Body of pancreas (tissue), 4 donors: ENCODE results near the gene THOC1. TPM values are rescaled to one million over a fixed set of nuclear protein-coding genes. Genes with fewer than 3 reads are reported as not detected.

Experiments
- ATAC-seq: fragments of 150-250 bp; one replicate; pipeline ENCODE4 v1.9.1; 2016
- DNase-seq, 4 donors: peaks; one replicate each; pipeline ENCODE4 v3.0.0-alpha.2; 2019
- H3K27ac ChIP-seq, 4 donors: fragments of 200-600 bp; sonication (generic); 1 replicate in 3 of 4; 2 replicates in 1 of 4; pipeline versions ENCODE4 v1.5.1 to v1.6.1; 2016 to 2019; ENCODE audit warnings: mild to moderate bottlenecking in 1 of 4, mixed read lengths in 1 of 4, moderate library complexity in 1 of 4
- H3K27me3 ChIP-seq, 2 donors: fragments of 200-600 bp; sonication (generic); one replicate each; pipeline ENCODE4 v1.6.0; 2016; ENCODE audit warnings: mild to moderate bottlenecking in 1 of 2
- H3K36me3 ChIP-seq, 2 donors: fragments of 200-600 bp; sonication (generic); replicated peaks in 1 of 2; 2 replicates each; pipeline ENCODE4 v1.5.1; 2016; ENCODE audit warnings: low read depth in 2 of 2; ENCODE audit not compliant: insufficient read depth in 1 of 2
- H3K4me1 ChIP-seq: fragments of 200-600 bp; sonication (generic); one replicate; pipeline ENCODE4 v1.6.0; 2016
- H3K4me3 ChIP-seq, 2 donors: fragments of 200-600 bp; sonication (generic); 1 replicate in 1 of 2; 2 replicates in 1 of 2; pipeline ENCODE4 v1.5.1; 2016 to 2019
- H3K9me3 ChIP-seq, 3 donors: fragments of 200-600 bp; sonication (generic); 1 replicate in 2 of 3; 2 replicates in 1 of 3; pipeline ENCODE4 v1.5.1; 2016
- POLR2A ChIP-seq, 3 donors: fragments of 450-650 bp; IDR thresholded peaks; one replicate each; pipeline ENCODE4 v1.6.1; 2016; ENCODE audit warnings: antibody characterized with exemption in 3 of 3, mild to moderate bottlenecking in 2 of 3
- WGBS, 2 donors: methylation state at CpG; one replicate each; pipeline ENCODE4 v1.1.5; 2017; 5-methylcytosine and 5-hydroxymethylcytosine counted together
- intact Hi-C: fragments of 100-400 bp; cut with DNase I; formaldehyde crosslinking; loops from one replicate; pipeline ENCODE4 v1.15.1; 2023
- total RNA-seq, 2 donors: library from RNA; depleted of rRNA; stranded (reverse); fragments of >200 nt; gene quantifications; one replicate each; pipeline ENCODE4 v1.1.0, GENCODE V29; 2016
- TF ChIP-seq, protein P1 (sequence below), 7 experiments: fragments of 450-650 bp in 4 of 7; fragments of 200-600 bp in 3 of 7; sonication (generic) in 3 of 7; IDR thresholded peaks; one replicate each; pipeline ENCODE4 v1.5.1; 2016 to 2019; ENCODE audit warnings: antibody characterized with exemption in 7 of 7

THOC1 gene
- total RNA-seq, 2 donors from 2014 or later: 21.8 to 36.6 TPM

GRCh38 chr18:285817-286216 lies 18.0 kb upstream of the THOC1 start:
- intact Hi-C loops: no loop called here
- H3K36me3 ChIP-seq: no peaks in the 10 kb centered on the region
- H3K4me1 ChIP-seq: no peaks in the 10 kb centered on the region
- H3K9me3 ChIP-seq: no peaks in the 10 kb centered on the region
- no peak for DNase-seq
- H3K4me3 ChIP-seq: no peak overlapping the region
- 71 to 75% methylated on average over 6 of the region's 6 CpGs for WGBS, 2 donors
- TF ChIP-seq POLR2A (IDR thresholded peaks at IDR 0.05): no peak
- TF ChIP-seq, protein P1, sequence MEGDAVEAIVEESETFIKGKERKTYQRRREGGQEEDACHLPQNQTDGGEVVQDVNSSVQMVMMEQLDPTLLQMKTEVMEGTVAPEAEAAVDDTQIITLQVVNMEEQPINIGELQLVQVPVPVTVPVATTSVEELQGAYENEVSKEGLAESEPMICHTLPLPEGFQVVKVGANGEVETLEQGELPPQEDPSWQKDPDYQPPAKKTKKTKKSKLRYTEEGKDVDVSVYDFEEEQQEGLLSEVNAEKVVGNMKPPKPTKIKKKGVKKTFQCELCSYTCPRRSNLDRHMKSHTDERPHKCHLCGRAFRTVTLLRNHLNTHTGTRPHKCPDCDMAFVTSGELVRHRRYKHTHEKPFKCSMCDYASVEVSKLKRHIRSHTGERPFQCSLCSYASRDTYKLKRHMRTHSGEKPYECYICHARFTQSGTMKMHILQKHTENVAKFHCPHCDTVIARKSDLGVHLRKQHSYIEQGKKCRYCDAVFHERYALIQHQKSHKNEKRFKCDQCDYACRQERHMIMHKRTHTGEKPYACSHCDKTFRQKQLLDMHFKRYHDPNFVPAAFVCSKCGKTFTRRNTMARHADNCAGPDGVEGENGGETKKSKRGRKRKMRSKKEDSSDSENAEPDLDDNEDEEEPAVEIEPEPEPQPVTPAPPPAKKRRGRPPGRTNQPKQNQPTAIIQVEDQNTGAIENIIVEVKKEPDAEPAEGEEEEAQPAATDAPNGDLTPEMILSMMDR (IDR thresholded peaks at IDR 0.05): no peak
- ATAC-seq: no peak
- no peaks in the 10 kb centered on the region for H3K27me3 ChIP-seq
- no peak overlapping the region for H3K27ac ChIP-seq

DNA sequence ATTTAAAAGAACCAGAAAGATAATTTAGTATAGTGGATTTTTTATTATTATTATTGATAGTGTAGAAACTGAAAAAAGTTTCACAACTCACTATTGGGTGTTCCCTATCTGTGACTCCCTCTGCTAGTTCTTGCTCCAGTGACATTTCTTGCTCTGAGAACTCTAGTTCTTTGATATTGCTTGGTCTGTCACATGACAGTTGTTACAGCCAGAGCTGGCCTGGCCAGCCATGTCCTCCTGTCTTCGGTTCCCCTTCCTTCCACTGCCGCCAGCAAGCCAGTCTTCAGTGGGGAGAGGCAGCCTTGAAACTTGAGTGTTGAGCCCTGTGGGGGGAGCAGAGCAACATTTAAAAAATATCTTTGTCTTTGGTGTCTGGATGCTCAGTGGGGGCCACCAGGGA lies 7.6 kb upstream of the THOC1 start:
- no peak for ATAC-seq
- H3K27me3 ChIP-seq: peaks cover 0 to 3% of the 10 kb centered on the region in 2 donors
- no peak overlapping the region for H3K4me3 ChIP-seq
- DNase-seq: no peak
- intact Hi-C loops: no loop called here
- H3K9me3 ChIP-seq: no peaks in the 10 kb centered on the region
- no peaks in the 10 kb centered on the region for H3K36me3 ChIP-seq
- 79 to 91% methylated on average over 2 of the region's 2 CpGs for WGBS, 2 donors
- H3K4me1 ChIP-seq: no peaks in the 10 kb centered on the region
- TF ChIP-seq POLR2A (IDR thresholded peaks at IDR 0.05): no peak
- no peak overlapping the region for H3K27ac ChIP-seq

DNA sequence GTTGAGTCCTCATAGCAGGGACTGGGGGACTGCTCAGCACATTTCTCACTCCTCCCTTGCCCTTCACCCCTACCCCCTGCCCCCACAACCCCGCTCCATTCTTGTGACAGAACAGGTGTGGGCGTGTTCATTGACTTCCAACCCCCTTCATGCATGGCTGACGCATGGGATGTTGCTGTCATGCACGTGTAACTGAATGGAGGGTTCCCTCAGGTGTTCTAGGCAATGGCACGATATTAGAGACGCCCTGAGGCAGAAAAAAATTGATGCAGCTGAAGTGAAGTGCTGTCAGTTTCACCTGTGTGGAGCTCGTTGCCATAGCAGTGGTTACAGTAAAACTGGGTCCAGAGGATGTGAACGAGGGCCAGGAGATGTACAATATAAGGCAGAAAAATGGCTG lies 6.5 kb upstream of the THOC1 start:
- TF ChIP-seq, protein P1 (IDR thresholded peaks at IDR 0.05): no peak
- H3K27me3 ChIP-seq: peaks cover 0 to 3% of the 10 kb centered on the region in 2 donors
- no peak overlapping the region for H3K4me3 ChIP-seq
- no peak for ATAC-seq
- no peak for DNase-seq
- intact Hi-C loops: no loop called here
- WGBS, 2 donors: 62 to 76% methylated on average over 8 of the region's 8 CpGs
- no peaks in the 10 kb centered on the region for H3K36me3 ChIP-seq
- H3K27ac ChIP-seq: no peak overlapping the region
- H3K9me3 ChIP-seq: no peaks in the 10 kb centered on the region
- H3K4me1 ChIP-seq: peaks cover 4% of the 10 kb centered on the region

DNA sequence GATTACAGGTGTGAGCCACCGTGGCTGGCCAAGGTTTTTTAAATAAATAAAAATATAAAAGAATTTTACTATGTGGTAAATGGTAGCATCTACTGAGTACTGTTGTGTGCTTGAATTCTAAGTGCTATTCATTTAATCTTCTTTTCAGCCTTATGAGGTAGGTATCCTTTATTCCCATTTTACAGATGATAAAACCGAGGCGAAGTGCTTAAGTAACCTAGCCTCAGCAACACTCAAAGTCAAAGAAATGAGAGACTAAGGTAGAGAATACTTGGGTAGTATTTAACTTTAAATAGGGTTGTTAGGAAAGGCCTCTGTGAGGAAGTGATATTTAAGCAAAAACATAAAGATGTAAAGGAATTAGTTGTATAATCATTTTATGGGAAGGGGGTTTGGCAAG lies 5.7 kb upstream of the THOC1 start:
- Histone ChIP-seq H3K9me3 (no peaks in the 10 kb centered on the region), H3K36me3 (no peaks in the 10 kb centered on the region), H3K27ac (no peak overlapping the region), H3K4me3 (no peak overlapping the region), H3K4me1 (peaks cover 11% of the 10 kb centered on the region), H3K27me3 (peaks cover 0 to 3% of the 10 kb centered on the region in 2 donors)
- WGBS, 2 donors: 93 to 95% methylated on average over 3 of the region's 3 CpGs
- ATAC-seq (no peak), DNase-seq (no peak)
- no peak for TF ChIP-seq POLR2A (IDR thresholded peaks at IDR 0.05)
- TF ChIP-seq, protein P1 (IDR thresholded peaks at IDR 0.05): no peak
- intact Hi-C loops: no loop called here

GRCh38 chr18:272650-273049 lies 4.8 kb upstream of the THOC1 start:
- ATAC-seq: no peak
- Histone ChIP-seq H3K27me3 (peaks cover 0 to 3% of the 10 kb centered on the region in 2 donors), H3K4me3 (no peak overlapping the region), H3K4me1 (peaks cover 11% of the 10 kb centered on the region), H3K36me3 (no peaks in the 10 kb centered on the region), H3K9me3 (no peaks in the 10 kb centered on the region), H3K27ac (no peak overlapping the region)
- DNase-seq: no peak
- intact Hi-C loops: no loop called here
- 82 to 86% methylated on average over 2 of the region's 2 CpGs for WGBS, 2 donors
- no peak for TF ChIP-seq POLR2A (IDR thresholded peaks at IDR 0.05)
- TF ChIP-seq, protein P1 (IDR thresholded peaks at IDR 0.05): no peak
